ENCODE measurements around the gene CPEB3. TPM values are rescaled to one million over a fixed set of nuclear protein-coding genes. Genes with fewer than 3 reads are reported as not detected.
"Not testable (repeated sequence)": the region's sequence is repeated elsewhere in the genome, so short reads cannot be mapped to it uniquely, and the experiment has no call there.

The CPEB3 gene
- total RNA-seq (2014; rRNA removed; shearing (Covaris generic); ENCODE audit: low replicate concordance), result 0.09 and 0.20 TPM in 2 replicates

GRCh38 chr10:92290837-92291615, at the start of gene CPEB3, which contains the start of gene MARCHF5:
Gene CPEB3, minus strand, starts transcription at chr10:92291078. Its CDS starts 50,728 bp downstream, at chr10:92240350.
Gene MARCHF5, plus strand, starts transcription at chr10:92291167. Its CDS starts 328 bp downstream, at chr10:92291495.
- peak; percentile 95 for DNase-seq (ENCODE audit: low read depth)
- in situ Hi-C loops (cut with HindIII; ENCODE audit: low pct_unique_long_range_greater_than_20kb, low sequenced_read_pairs), result no loop called here

GRCh38 chr10:92329927-92330326, 39.0 kb upstream of the CPEB3 start:
- DNase-seq (ENCODE audit: low read depth); in situ Hi-C loops (cut with HindIII; ENCODE audit: low pct_unique_long_range_greater_than_20kb, low sequenced_read_pairs): not testable (repeated sequence)

GRCh38 chr10:92328993-92329392, 38.1 kb upstream of the CPEB3 start:
- in situ Hi-C loops (cut with HindIII; ENCODE audit: low pct_unique_long_range_greater_than_20kb, low sequenced_read_pairs), result no loop called here
- DNase-seq (ENCODE audit: low read depth), result no peak

- in situ Hi-C loops (cut with HindIII; ENCODE audit: low pct_unique_long_range_greater_than_20kb, low sequenced_read_pairs), result no loop called here
Measured at GRCh38 chr10:92327445-92328433, 36.9 kb upstream of the CPEB3 start.

GRCh38 chr10:92323079-92323478, 32.2 kb upstream of the CPEB3 start:
- in situ Hi-C loops (cut with HindIII; ENCODE audit: low pct_unique_long_range_greater_than_20kb, low sequenced_read_pairs), result no loop called here
- DNase-seq (ENCODE audit: low read depth), result no peak

More at GRCh38 chr10:92327445-92328433, 36.9 kb upstream of the CPEB3 start:
- DNase-seq (ENCODE audit: low read depth), result no peak

- DNase-seq (ENCODE audit: low read depth), result no peak
- in situ Hi-C loops (cut with HindIII; ENCODE audit: low pct_unique_long_range_greater_than_20kb, low sequenced_read_pairs), result no loop called here
Measured at GRCh38 chr10:92316610-92317009, 25.7 kb upstream of the CPEB3 start.

- in situ Hi-C loops (cut with HindIII; ENCODE audit: low pct_unique_long_range_greater_than_20kb, low sequenced_read_pairs), result no loop called here
Measured at GRCh38 chr10:92313750-92314149, 22.9 kb upstream of the CPEB3 start.

GRCh38 chr10:92309272-92309671, 18.4 kb upstream of the CPEB3 start:
- in situ Hi-C loops (cut with HindIII; ENCODE audit: low pct_unique_long_range_greater_than_20kb, low sequenced_read_pairs), result no loop called here

More at GRCh38 chr10:92313750-92314149, 22.9 kb upstream of the CPEB3 start:
- DNase-seq (ENCODE audit: low read depth), result no peak

GRCh38 chr10:92305133-92306072, 14.5 kb upstream of the CPEB3 start:
- DNase-seq (ENCODE audit: low read depth), result peak; percentile 8
- in situ Hi-C loops (cut with HindIII; ENCODE audit: low pct_unique_long_range_greater_than_20kb, low sequenced_read_pairs), result no loop called here

More at GRCh38 chr10:92309272-92309671, 18.4 kb upstream of the CPEB3 start:
- DNase-seq (ENCODE audit: low read depth), result no peak

- in situ Hi-C loops (cut with HindIII; ENCODE audit: low pct_unique_long_range_greater_than_20kb, low sequenced_read_pairs), result no loop called here
- no peak for DNase-seq (ENCODE audit: low read depth)
Measured at GRCh38 chr10:92304061-92304460, 13.2 kb upstream of the CPEB3 start.

- no peak for DNase-seq (ENCODE audit: low read depth)
- in situ Hi-C loops (cut with HindIII; ENCODE audit: low pct_unique_long_range_greater_than_20kb, low sequenced_read_pairs), result no loop called here
Measured at GRCh38 chr10:92303096-92303495, 12.2 kb upstream of the CPEB3 start.

- in situ Hi-C loops (cut with HindIII; ENCODE audit: low pct_unique_long_range_greater_than_20kb, low sequenced_read_pairs), result no loop called here
Measured at GRCh38 chr10:92298487-92298886, 7.6 kb upstream of the CPEB3 start.

GRCh38 chr10:92291921-92292845, 1.3 kb upstream of the CPEB3 start:
- DNase-seq (ENCODE audit: low read depth), result peak; percentile 27
- in situ Hi-C loops (cut with HindIII; ENCODE audit: low pct_unique_long_range_greater_than_20kb, low sequenced_read_pairs), result no loop called here

More at GRCh38 chr10:92298487-92298886, 7.6 kb upstream of the CPEB3 start:
- no peak for DNase-seq (ENCODE audit: low read depth)

GRCh38 chr10:92291616-92291865, 663 bp upstream of the CPEB3 start:
- in situ Hi-C loops (cut with HindIII; ENCODE audit: low pct_unique_long_range_greater_than_20kb, low sequenced_read_pairs), result no loop called here
- DNase-seq (ENCODE audit: low read depth), result no peak

- in situ Hi-C loops (cut with HindIII; ENCODE audit: low pct_unique_long_range_greater_than_20kb, low sequenced_read_pairs), result no loop called here
- peak; percentile 24 for DNase-seq (ENCODE audit: low read depth)
Measured at GRCh38 chr10:92290076-92290836, 622 bp downstream of the CPEB3 start.

- DNase-seq (ENCODE audit: low read depth), result no peak
- in situ Hi-C loops (cut with HindIII; ENCODE audit: low pct_unique_long_range_greater_than_20kb, low sequenced_read_pairs), result no loop called here
Measured at GRCh38 chr10:92284112-92284704, 6.7 kb downstream of the CPEB3 start.

All from Caki2 (cell line).